Dermis microvascular lymphatic vessel endothelial cell (primary cell): Measurements from ENCODE around the gene BCAS3. TPM values are rescaled to one million over a fixed set of nuclear protein-coding genes. Genes with fewer than 3 reads are reported as not detected.
"Not testable (repeated sequence)": the region's sequence is repeated elsewhere in the genome, so short reads cannot be mapped to it uniquely, and the experiment has no call there.

Source experiments
- DNase-seq, 2 donors: peaks; one replicate each; pipeline versions ENCODE4 v3.0.0 to v3.0.0-alpha.2; 2010; ENCODE audit warnings: low read depth in 2 of 2
- total RNA-seq: library from RNA; depleted of rRNA; stranded (reverse); fragments of >200 nt; gene quantifications from 2 replicates; pipeline ENCODE4 v1.2.1, GENCODE V29; 2014

Gene BCAS3
- total RNA-seq, 1 donor from 2014 or later: 11.3 TPM

DNA sequence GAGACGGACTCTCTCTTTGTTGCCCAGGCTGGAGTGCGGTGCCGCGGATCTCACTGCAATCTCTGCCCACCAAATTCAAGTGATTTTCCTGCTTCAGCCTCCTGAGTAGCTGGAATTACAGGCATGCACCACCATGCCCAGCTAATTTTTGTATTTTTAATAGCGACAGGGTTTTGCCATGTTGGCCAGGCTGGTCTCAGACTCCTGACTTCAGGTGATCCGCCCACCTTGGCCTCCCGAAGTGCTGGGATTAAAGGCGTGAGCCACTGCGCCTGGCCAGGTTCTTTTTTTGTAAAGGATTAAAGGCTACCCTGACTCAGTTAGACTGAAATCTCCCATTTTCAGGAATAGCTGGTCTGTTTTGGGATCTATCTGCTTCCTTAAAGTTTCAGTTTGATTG lies 681.9 kb downstream of the BCAS3 start:
- not testable (repeated sequence) for DNase-seq

DNA sequence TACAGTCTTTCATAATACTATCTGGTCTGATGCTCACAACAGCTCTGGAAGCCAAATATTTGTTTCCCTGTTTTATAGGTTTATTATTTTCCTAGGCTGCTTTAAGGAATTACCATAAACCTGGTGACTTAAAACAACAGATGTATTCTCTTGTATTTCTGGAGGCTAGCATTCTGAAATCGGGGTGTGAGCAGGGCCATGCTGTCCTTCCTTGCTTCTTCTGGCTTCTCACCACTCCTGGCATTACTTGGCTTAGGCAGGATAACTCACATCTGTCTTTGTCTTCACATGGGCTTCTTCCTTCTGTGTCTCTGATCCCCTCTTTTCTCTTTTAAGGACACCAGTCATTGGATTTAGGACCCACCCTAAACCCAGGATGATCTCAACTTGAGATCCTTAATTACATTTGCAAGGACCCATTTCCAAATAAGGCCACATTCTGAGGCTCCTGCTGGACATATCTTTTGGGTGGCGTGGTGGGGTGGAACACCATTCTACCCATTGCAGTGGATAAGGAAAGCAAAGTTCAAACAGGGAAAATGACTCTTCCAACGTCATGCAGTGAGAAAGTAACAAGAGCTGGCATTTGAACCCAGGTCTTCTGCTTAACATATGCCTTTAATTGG lies 682.8 kb downstream of the BCAS3 start:
- DNase-seq: no peak

DNA sequence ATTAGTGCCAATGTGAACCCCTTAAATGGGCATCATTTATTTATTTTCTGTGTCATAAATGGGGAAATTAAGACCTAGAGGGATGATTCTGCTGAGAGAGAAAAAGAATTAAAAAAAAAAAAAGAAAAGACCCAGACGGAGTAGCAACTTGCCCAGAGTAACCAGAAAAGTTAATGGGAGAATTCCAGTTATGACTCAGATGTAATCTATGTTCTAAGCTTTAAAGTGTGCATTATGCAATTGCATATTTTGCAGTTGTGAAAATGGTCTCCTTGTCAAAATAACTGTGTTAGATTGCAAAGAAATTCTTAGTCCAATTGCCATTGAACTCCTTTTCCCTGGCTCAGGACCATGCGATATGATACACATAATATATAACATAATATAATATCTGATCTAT lies 683.4 kb downstream of the BCAS3 start:
- DNase-seq: no peak

DNA sequence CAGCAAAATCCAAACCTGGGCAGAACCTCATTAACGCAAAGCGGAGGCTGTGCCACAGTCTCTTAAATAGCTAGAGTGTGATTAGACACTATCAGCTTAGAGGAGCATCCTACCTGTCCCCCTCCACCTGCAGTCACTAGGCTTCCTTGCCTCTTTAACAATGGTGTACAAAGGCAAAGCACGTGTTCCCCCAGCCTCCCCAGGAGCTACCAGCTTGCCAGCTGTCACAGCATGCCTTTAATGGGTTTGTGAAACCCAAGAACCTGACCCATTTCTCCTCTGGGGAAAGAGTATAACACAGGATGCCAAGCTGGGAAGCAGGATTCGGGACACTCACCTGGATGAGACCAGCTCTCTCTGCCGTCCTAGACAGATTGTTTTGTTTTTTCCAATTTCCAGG lies 684.7 kb downstream of the BCAS3 start:
- no peak for DNase-seq

DNA sequence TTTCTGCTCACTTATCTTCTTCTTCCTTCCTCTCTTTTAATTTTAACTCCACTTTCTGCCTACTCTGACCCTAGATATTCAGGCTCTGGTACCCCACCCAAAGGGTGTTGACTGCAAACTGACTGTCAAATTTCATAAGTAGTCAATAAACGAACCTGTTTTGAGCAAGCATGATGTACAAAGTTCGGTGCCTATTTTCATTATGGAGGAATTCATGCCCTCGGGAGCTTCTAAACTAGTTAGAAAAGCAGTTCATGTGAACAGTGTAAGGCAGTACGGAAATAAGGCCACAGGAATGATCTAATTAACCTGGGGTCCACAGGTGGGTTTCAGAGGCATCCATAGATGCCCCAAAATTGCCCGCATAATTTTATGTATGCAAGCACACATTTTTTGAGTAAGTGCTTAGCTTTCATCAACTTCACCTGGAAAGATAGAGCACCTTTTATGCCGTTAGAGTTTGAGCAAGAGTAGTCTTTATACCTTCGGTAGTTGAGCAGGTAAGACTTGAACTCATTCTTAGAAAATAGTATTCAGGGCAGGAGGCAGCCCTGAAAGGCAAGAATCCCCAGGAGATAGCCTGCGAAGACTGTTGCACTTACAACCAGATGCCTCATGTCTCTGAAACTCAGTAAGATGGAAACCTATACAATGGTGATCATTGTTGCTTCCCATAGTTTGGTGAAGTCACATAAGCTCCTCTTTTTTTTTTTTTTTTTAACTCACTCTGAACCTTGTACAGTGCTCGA lies 685.4 kb downstream of the BCAS3 start:
- DNase-seq: no peak

DNA sequence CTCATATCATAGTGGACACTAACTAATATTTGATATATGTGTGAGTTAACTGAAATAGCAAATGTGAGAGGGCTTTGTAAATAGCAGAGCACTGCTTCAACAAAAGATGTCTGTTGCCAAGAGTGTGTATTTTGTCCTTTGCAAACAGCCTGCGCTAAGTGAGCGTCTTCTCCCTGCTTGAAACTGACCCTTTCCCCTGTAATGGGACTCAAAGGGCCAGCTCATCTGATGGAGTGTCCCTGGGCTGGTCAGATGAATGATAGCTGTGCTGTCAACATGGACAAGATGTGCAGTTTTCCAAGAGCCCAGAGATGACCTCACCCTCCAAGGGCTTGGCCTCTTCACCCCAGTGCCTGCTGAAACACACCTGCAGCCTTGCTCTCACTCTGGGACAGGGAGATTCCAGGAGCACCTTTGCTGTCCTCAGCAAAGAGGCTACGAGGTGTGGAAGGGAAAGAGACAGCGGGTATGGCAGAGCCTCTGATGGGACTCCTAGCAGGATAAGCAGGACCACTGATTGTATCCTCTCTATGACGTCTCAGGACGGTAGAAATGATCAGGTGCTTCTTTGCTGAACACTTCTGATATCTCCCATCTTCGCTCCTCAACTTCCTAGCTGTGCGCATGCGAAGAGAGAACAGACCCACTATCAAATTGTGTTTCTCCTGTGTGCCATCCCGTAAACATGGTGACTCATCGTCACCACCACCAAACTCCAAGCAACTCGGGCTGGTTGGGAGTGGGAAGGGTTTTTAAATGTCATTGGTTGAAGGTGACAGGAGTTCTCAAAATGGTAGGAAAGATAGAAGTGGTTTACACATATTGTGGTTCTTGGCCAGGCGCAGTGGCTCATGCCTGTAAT lies 686.2 kb downstream of the BCAS3 start:
- no peak for DNase-seq

DNA sequence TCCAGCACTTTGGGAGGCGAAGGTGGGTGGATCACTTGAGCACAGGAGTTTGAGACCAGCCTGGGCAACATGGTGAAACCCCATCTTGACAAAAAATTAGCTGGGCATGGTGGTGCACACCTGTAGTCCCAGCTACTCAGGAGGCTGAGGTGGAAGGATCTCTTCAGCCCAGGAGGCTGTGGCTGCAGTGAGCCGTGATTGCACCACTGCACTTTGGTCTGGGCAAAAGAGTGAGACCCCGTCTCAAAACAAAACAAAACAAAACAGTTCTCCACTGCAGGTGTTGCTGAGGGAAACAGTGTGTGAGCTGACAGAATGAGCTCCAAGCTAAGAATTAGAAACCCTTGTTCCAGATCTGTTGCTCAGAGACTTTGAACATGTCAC lies 686.8 kb downstream of the BCAS3 start:
- DNase-seq: no peak

DNA sequence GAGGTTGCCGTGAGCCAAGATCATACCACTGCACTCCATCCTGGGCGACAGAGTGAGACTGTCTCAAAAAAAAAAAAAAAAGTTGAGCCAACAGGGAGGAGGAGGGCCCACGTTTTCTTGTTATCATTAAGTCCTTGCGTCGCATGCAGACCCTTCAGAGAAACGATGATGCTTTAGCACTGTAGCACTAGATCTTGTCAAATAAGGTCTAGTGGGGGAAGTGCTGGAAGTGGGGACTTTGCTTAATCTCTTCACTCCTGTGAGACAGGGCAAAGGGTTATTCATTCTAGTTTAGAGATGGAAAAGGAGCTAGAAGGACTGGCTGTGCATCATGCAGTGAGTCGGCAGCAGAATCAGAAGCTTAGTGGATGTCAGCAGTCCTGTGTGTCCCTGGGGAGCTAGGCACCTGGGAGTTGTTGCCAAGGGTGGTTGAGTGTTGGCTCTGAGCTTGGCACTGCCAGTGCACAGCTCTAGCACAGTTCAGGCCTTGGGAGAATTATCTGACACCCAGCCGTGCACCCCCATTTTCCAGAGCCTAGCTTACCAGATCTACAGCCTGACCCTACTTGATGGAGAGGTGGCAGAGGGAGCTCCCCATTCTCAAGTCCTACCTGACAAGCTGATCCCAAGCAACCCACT lies 688.5 kb downstream of the BCAS3 start:
- no peak for DNase-seq

DNA sequence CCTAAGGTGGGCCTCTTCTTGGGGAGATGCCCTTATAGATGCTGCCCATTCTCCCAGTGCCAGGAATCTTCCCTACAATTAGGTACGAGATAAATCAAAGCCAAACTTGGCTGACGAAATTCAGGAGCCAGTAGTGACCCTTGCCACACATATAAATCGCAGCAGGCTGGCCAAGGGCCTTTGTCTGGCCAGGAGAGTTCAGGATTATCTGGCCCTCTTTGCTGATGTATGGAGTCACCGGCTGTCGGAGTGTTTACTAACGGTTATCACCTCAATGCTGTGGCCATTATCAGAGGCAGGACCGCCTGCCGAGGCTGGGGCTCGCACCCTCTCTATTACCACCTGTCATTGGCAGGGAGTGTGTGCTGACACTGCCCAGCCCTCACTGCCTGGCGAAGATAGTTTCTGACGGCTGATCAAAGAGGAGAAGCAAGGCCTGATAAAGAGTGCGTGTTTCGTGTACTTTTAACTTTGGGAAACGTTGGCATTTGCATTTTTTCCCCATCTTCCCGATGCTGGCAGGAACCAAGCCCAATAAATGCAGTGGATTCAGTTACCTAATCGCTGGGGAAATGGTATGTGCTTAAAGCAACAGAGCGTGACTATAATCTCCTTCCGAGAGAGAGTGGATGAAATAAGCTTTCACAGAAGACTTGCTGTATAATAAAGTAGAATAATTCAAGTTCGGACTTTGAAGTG lies 689.2 kb downstream of the BCAS3 start:
- no peak for DNase-seq

DNA sequence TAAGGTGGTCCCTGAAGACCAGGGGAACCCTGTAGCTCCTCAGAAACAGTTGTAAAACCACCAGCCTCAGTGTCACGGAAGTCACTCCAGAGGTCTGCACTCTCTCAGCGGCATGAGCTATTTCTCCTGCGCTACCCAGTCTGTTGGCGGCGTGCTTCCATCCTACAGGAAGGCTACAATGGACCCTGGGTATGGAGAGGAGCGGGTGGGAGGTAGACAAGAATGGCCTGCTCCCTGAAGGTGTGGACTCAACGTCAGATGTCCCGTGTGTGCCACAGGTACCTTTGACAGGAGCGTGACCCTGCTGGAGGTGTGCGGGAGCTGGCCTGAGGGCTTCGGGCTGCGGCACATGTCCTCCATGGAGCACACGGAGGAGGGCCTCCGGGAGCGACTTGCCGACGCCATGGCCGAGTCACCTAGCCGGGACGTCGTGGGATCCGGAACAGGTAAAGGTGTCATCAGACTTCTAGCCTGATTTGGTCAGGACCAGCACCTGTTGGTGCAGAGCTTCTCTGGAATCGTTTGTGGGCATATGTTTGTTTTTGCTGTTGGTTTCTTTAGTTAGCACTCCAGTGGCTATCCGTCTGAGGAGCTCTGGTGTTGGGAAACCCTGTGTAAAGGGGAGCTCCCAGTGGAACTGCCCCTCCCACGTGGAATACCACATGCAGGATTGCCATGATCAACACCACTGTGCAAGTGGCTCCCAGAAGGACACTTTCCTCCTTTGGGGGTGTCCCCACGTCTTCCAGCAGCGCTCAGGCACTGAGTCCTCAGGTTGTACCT lies 690.6 kb downstream of the BCAS3 start:
- DNase-seq: no peak

DNA sequence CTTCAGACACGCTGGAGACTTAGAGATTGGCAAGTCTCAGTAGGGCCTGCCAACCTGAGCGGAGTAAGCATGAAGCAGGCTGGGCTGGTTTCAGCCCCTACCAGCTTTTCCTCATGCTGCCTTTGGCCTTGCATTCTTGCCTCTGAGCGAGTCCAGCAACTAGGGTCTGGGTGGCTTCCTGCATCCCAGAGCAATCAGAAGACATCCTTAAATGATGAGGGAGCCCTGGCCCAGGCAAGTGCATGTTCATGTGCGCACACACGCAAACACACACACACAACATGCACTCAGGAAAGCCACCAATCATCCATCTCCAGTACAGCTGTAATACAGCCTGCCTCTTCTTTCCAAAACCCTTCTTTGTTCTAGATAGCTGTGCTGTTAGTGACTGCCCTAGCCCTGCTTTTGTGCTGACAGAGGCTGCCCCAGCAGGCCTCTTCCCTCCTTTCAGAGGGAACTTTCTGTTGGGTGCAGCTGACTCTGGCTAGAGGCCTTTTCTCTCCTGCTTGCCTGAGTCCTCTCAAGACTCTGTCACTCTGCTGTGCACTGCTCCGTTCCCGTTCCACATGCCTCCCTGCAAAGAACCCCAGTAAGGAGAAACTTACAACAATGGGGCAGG lies 691.3 kb downstream of the BCAS3 start:
- DNase-seq: no peak

DNA sequence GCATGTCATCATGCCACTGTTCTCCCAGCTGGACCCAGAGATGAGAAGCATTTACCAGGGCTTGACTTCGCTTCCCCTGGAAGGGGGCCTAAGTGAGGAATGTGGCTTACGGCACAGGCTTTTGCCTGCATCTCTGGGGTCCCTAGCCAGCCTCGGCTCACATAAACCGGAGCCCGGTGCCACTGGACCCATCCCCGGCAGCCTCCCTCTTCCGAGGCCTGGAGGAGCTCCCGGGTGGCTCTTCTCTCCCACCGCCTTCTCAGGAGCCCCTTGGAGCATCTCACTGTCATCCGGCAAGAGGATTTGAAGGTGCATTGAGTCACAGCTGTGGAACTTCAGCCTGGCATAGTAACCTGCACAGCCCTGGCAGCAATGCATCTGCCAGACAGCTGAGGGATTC lies 692.1 kb downstream of the BCAS3 start:
- DNase-seq: no peak

DNA sequence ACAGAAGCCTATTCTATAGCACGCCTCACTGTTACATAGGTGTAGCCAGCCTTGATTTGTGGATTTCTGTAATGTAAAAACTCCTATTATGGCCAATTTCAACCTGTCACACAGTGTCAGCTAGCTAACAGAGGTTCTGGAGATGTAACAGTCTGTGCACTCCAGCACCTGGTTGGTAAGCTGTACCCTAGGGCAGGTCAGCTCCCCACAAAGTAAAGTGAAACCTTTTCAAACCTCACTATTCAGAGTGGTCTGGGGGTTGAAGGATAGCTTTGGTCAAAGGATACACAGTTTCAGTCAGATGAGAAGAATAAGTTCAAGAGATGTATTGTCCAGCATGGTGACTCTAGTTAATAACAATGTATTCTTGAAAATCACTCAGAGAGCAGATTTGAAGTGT lies 693.5 kb downstream of the BCAS3 start:
- DNase-seq: no peak

DNA sequence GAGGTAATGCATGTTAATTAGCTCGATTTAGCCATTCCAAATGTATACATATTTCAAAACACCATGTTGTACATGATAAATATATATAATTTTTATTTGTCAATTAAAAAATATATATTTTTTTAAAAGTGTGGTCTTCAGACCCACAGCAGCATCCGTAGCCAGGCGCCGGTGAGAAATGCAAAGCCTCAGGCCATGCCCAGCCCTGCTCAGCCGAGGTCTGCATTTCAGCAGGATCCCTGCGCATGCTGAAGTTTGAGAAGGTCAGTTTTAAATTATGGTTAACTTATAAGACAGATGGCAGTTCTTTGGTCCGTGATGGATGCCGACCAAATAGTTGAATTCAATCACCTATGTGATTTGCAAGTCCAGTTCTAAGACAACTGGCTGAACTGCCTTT lies 694.0 kb downstream of the BCAS3 start:
- DNase-seq: no peak

DNA sequence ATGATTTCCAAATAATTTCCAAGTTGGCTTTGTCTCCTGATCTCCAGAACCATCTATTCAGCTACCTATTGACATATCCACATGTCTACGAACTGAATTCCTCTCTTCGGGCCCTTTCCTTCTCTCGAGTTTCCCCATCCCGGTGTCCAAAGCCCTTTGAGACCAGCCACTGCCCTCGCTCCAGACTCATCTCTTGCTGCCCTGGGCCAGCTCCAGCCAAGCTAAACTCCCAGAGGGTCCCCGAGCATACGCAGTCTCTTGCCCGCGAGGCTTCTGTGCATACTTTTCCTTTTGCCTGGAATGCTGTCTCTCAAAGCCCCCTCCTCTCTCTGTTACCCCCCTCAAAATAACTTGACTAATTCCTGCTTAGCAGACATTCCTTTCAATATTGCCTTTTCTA lies 694.8 kb downstream of the BCAS3 start:
- no peak for DNase-seq

DNA sequence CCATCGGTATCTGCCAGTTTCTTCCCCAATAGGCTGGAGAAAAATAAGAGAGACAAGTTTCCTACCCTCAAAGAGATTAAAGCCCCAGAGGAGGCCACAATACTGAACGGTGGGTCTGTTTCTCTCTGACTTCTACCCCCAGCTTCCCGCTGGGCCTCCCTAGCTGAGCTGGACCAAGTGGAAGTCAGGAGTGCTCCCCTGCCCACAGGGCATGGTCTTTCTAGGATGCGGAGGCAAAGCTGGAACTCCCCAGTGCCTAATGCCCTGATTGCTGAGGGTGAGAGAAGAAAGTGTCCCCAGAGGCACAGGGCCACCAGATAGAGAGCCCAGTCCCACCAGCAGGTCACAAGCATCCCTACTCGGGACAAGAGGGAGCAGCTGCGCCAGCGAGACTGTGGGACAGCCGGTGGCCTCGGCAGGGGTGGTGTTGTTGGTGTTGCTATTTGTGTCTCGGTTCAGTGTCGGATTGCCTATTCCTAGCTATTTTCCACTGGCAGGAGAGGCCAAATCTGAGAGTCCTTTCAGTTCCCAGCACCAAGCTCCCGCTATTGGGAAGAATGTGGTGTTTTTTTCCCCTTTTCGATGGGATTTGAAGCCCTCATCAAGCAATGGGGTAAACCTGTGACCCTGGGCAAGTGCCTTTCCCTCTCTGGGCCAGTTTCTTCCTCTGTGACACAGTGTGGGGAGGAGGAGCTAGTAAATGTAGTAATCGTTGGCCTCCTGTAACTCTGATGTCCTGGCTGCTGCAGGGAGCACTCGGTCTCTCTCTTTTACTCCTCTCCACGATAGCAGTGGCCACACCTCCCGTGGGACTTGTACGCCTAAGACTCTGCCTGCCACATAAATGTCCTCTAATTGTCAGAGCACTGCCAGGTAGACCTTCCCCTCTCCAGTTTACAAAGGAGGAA lies 699.5 kb downstream of the BCAS3 start:
- DNase-seq: no peak

DNA sequence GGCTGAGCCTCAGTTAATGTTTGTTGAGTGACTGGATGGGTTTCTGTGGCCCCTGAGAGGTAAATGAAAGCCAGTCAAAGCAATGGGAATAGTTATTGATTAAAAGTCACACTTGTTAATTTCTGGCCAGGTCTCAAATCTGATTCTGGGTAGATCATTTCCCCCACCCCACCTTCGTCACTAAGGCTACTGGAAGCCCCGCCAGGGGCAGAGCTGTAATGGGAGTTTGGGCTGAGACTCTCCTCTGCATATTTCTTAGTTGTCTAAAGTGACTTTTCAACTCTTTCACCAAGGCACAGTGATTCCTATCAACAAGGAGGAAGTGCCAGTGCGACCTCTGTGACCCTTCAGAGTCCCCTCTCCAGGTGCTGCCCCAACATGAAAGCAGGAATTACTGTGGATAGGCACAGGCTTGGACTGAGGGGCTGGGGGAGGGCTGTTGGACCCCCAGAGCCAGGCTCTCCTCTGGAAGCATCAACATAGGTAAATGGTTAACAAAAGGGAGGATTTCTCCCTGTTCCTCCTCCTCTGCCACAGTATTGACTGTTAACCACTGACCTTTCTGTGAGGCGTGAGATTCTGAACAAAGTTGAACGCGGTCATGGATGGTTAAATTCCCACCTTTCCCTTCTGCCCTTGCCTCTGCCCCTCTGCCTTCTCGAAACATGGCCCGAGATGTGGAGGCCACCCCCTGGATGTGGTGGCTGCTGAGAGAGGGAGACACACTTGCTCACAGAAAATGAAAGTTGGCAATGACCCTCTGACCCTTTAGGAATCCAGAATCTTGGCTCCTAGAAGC lies 701.2 kb downstream of the BCAS3 start:
- no peak for DNase-seq
